Hepatocyte (in vitro differentiated cells): ENCODE results near the gene NPPC. TPM values are rescaled to one million over a fixed set of nuclear protein-coding genes. Genes with fewer than 3 reads are reported as not detected.
"Not testable (repeated sequence)": the region's sequence is repeated elsewhere in the genome, so short reads cannot be mapped to it uniquely, and the experiment has no call there.

Experiments
- DNase-seq: peaks from one replicate; pipeline ENCODE4 v3.0.0-alpha.2; 2016; ENCODE audit warnings: low spot score
- H2AFZ ChIP-seq: fragments of 200-600 bp; sonication (generic); 2 replicates; pipeline ENCODE4 v1.6.0; 2016; ENCODE audit warnings: antibody characterized with exemption, mild to moderate bottlenecking
- H3K27ac ChIP-seq: fragments of 200-600 bp; sonication (generic); 2 replicates; pipeline ENCODE4 v1.5.1; 2016; ENCODE audit warnings: mild to moderate bottlenecking
- H3K27me3 ChIP-seq: fragments of 200-600 bp; sonication (generic); 2 replicates; pipeline ENCODE4 v1.6.1; 2016
- H3K36me3 ChIP-seq: fragments of 200-600 bp; sonication (generic); replicated peaks from 2 replicates; pipeline ENCODE4 v1.5.1; 2016; ENCODE audit warnings: low read depth; ENCODE audit not compliant: insufficient read depth
- H3K4me1 ChIP-seq: fragments of 200-600 bp; sonication (generic); 2 replicates; pipeline ENCODE4 v1.5.1; 2016; ENCODE audit warnings: mild to moderate bottlenecking, moderate library complexity; ENCODE audit not compliant: insufficient read depth
- H3K4me2 ChIP-seq: fragments of 200-600 bp; sonication (generic); 2 replicates; pipeline ENCODE4 v1.6.0; 2016
- H3K4me3 ChIP-seq: fragments of 200-600 bp; sonication (generic); 2 replicates; pipeline ENCODE4 v1.5.1; 2016; ENCODE audit warnings: mild to moderate bottlenecking
- H3K79me2 ChIP-seq: fragments of 200-600 bp; sonication (generic); 2 replicates; pipeline ENCODE4 v1.6.0; 2017; ENCODE audit warnings: mild to moderate bottlenecking
- H3K9me2 ChIP-seq: fragments of 200-600 bp; sonication (generic); replicated peaks from 2 replicates; pipeline ENCODE4 v1.6.0; 2017; ENCODE audit warnings: mild to moderate bottlenecking; ENCODE audit not compliant: insufficient read depth
- H3K9me3 ChIP-seq: fragments of 200-600 bp; sonication (generic); 2 replicates; pipeline ENCODE4 v1.5.1; 2016; ENCODE audit warnings: low read depth, mild to moderate bottlenecking
- H4K20me1 ChIP-seq: fragments of 200-600 bp; sonication (generic); 2 replicates; pipeline ENCODE4 v1.6.0; 2016; ENCODE audit warnings: mild to moderate bottlenecking; ENCODE audit not compliant: insufficient read depth, poor library complexity, severe bottlenecking
- EZH2 ChIP-seq: fragments of 200-600 bp; sonication (generic); IDR thresholded peaks from 2 replicates; pipeline ENCODE4 v1.6.1; 2016; ENCODE audit warnings: antibody characterized with exemption, mild to moderate bottlenecking, borderline replicate concordance
- EZH2phosphoT487 ChIP-seq: fragments of 200-600 bp; sonication (generic); IDR thresholded peaks from one replicate; pipeline ENCODE4 v1.6.1; 2018; ENCODE audit warnings: antibody characterized with exemption, mild to moderate bottlenecking, low read depth, moderate library complexity; ENCODE audit not compliant: unreplicated experiment, severe bottlenecking
- WGBS: methylation state at CpG from one replicate; pipeline ENCODE4 v1.1.6; 2016; ENCODE audit warnings: low lambda C conversion rate; ENCODE audit errors: missing lambda C conversion rate; 5-methylcytosine and 5-hydroxymethylcytosine counted together
- polyA plus RNA-seq: library from polyadenylated mRNA; unstranded; fragments of >200 nt; fragmentation: Nextera tagmentation; extraction: Ambion mirVana; gene quantifications from 2 replicates; pipeline ENCODE4 v1.2.1, GENCODE V29; 2016
- total RNA-seq: library from RNA; depleted of rRNA; stranded (reverse); fragments of >200 nt; gene quantifications from 2 replicates; pipeline ENCODE4 v1.2.3, GENCODE V29; 2014
- TF ChIP-seq, protein P1 (sequence below): fragments of 200-600 bp; sonication (generic); IDR thresholded peaks from 2 replicates; pipeline ENCODE4 v1.5.1; 2016; ENCODE audit warnings: antibody characterized with exemption, mild to moderate bottlenecking; ENCODE audit not compliant: poor library complexity

NPPC gene
- total and polyA plus RNA-seq, 2 experiments from 2014 or later = 1.8 TPM; not detected in 1

GRCh38 chr2:231914077-231914690 is 12.0 kb downstream of the NPPC start:
- H2AFZ ChIP-seq = no peak overlapping the region
- H3K9me3 ChIP-seq = no peaks in the 10 kb centered on the region
- no peak overlapping the region for H3K27ac ChIP-seq
- no peak overlapping the region for H3K4me2 ChIP-seq
- H3K36me3 ChIP-seq = no peaks in the 10 kb centered on the region
- TF ChIP-seq EZH2phosphoT487 (no peak), EZH2 (no peak)
- TF ChIP-seq, protein P1, sequence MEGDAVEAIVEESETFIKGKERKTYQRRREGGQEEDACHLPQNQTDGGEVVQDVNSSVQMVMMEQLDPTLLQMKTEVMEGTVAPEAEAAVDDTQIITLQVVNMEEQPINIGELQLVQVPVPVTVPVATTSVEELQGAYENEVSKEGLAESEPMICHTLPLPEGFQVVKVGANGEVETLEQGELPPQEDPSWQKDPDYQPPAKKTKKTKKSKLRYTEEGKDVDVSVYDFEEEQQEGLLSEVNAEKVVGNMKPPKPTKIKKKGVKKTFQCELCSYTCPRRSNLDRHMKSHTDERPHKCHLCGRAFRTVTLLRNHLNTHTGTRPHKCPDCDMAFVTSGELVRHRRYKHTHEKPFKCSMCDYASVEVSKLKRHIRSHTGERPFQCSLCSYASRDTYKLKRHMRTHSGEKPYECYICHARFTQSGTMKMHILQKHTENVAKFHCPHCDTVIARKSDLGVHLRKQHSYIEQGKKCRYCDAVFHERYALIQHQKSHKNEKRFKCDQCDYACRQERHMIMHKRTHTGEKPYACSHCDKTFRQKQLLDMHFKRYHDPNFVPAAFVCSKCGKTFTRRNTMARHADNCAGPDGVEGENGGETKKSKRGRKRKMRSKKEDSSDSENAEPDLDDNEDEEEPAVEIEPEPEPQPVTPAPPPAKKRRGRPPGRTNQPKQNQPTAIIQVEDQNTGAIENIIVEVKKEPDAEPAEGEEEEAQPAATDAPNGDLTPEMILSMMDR = no peak
- no peak overlapping the region for H3K4me3 ChIP-seq
- no peaks in the 10 kb centered on the region for H3K4me1 ChIP-seq
- DNase-seq = no peak
- H4K20me1 ChIP-seq = no peaks in the 10 kb centered on the region
- no peaks in the 10 kb centered on the region for H3K27me3 ChIP-seq
- H3K79me2 ChIP-seq = no peaks in the 10 kb centered on the region
- no peaks in the 10 kb centered on the region for H3K9me2 ChIP-seq
- 91% methylated on average over 14 of the region's 14 CpGs for WGBS

GRCh38 chr2:231911381-231911780 is 14.8 kb downstream of the NPPC start:
- Histone ChIP-seq H2AFZ (no peak overlapping the region), H3K4me2 (no peak overlapping the region), H4K20me1 (no peaks in the 10 kb centered on the region), H3K4me3 (no peak overlapping the region), H3K36me3 (no peaks in the 10 kb centered on the region), H3K79me2 (no peaks in the 10 kb centered on the region), H3K27me3 (no peaks in the 10 kb centered on the region), H3K27ac (no peak overlapping the region), H3K9me3 (no peaks in the 10 kb centered on the region), H3K9me2 (no peaks in the 10 kb centered on the region), H3K4me1 (no peaks in the 10 kb centered on the region)
- DNase-seq = no peak
- TF ChIP-seq EZH2phosphoT487 (no peak), EZH2 (no peak)
- TF ChIP-seq, protein P1 = no peak
- WGBS = 86% methylated on average over 6 of the region's 6 CpGs

DNA sequence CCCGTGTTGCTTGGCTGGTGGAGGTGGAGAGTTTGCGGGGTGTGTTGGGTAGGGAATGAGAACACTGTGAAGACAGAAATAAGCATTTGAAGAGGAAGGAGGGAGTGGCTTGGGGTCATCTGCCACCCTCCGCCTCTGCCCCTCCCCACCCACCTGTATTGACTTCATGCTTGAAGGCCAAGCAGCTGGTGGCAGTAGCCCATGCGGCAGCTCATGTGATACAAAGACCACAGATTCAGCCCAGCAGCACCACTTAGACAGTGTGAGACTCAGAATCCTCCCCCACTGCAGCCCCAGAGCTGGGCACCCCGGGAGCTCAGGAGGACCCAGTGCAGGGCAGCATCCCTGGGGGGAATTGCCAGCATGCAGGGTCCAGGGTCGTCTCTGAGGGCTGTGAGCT is 15.4 kb downstream of the NPPC start:
- Histone ChIP-seq H2AFZ (no peak overlapping the region), H3K27me3 (no peaks in the 10 kb centered on the region), H3K9me3 (no peaks in the 10 kb centered on the region), H3K79me2 (no peaks in the 10 kb centered on the region), H4K20me1 (no peaks in the 10 kb centered on the region), H3K9me2 (no peaks in the 10 kb centered on the region), H3K4me2 (no peak overlapping the region), H3K4me3 (no peak overlapping the region), H3K4me1 (no peaks in the 10 kb centered on the region), H3K36me3 (no peaks in the 10 kb centered on the region), H3K27ac (no peak overlapping the region)
- WGBS = 75% methylated on average over 6 of the region's 6 CpGs
- no peak for DNase-seq
- TF ChIP-seq EZH2phosphoT487 = no peak
- TF ChIP-seq EZH2 = no peak

DNA sequence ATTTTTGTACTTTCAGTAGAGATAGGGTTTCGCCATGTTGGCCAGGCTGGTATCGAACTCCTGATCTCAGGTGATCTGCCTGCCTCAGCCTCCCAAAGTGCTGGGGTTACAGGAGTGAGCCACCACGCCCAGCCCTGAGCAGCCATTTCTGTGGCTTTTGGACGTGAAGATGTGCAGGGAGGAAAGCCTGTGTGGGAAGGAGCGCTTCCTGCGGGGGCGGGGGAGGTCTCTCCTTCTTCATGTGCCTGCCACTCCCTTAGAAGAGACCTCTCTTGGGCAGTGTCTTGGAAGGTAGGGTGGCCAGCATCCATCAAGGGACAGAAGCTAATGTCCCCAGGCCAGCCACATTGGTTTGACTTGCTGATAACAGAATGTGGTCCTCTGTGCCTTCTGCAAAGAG is 16.0 kb downstream of the NPPC start:
- DNase-seq, H4K20me1 ChIP-seq: not testable (repeated sequence)
- WGBS = 93% methylated on average over 7 of the region's 7 CpGs

More for the DNA sequence above, 16.0 kb downstream of the NPPC start:
- not testable (repeated sequence) for H3K4me2 ChIP-seq, H3K27ac ChIP-seq, H3K27me3 ChIP-seq, H3K4me1 ChIP-seq, H3K9me3 ChIP-seq, H3K9me2 ChIP-seq, H3K36me3 ChIP-seq, H2AFZ ChIP-seq, H3K4me3 ChIP-seq, H3K79me2 ChIP-seq
